Jurkat, Clone E6-1 (cell line): ENCODE data around the gene NTRK3.

Experiments used
- DNase-seq: peaks from one replicate; pipeline ENCODE4 v3.0.0-alpha.2; 2011; ENCODE audit warnings: low read depth, low spot score
- H3K4me3 ChIP-seq: 2 replicates; pipeline ENCODE4 v1.5.1; 2011; ENCODE audit warnings: mild to moderate bottlenecking, low read length, control low read depth, moderate library complexity

The NTRK3 gene

DNA sequence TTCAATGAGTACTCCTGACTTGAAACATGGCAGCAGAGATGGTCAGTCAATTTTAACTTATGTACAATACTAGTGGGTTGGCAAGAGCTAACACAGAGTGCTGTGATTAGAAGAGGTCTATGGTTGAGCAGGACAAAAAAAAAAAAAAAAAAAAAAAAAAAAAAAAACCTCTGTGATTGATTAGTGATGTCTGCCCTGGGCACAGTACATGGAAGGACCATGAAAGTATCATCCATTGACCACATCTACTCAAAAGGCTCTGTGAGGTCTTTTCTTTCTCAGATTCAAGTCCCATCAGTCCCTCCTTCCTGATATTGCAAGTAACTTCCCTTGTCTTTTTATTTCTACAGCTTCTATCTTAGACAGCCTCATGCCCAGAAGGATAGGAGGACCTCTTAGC, 59.6 kb downstream of the NTRK3 start:
- no peak overlapping the region for H3K4me3 ChIP-seq
- no peak for DNase-seq

- no peak for DNase-seq
- no peak overlapping the region for H3K4me3 ChIP-seq
These were observed 62.4 kb downstream of the NTRK3 start for GRCh38 chr15:88194162-88194561.

DNA sequence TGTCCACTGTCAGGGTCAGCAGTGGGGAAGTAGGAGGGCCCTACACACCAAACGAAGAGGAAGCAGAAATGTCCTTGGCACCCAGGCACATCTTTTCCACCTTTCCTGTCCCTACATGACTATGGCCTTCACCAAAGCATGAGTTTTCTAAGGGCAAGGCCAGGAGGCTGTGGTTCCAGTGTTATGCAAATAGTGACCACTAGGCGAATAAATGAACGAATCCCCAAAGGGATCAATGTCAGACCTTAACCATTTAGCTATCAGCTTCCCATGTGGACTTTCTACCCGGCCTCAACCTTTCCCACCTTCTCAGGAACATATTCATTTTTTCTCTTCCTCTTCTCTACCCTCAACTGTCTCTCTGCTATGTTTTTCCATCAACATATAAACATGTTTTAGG, 63.1 kb downstream of the NTRK3 start:
- DNase-seq = no peak

DNA sequence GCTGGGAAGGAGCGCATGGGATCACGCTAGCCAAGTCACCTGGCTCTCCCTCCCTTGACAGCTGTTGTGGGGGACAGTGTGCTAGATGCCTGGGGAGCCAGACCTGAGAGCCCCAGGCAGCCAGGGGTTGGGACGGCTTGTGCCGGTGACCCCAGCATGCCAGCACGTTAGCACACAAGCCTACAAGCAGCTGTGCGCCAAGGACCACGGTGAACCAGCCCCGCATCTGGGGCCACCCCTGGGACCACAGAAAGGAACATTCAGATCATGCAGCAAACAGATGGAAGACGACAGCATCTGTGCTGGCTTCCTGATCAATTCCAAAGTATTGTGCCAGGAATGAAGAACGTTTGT, 64.8 kb downstream of the NTRK3 start:
- H3K4me3 ChIP-seq = no peak overlapping the region
- no peak for DNase-seq

More for the DNA sequence above, 63.1 kb downstream of the NTRK3 start:
- H3K4me3 ChIP-seq = no peak overlapping the region

GRCh38 chr15:88190232-88190631, 66.3 kb downstream of the NTRK3 start:
- no peak for DNase-seq
- no peak overlapping the region for H3K4me3 ChIP-seq

GRCh38 chr15:88188300-88188699, 68.2 kb downstream of the NTRK3 start:
- no peak for DNase-seq
- H3K4me3 ChIP-seq = no peak overlapping the region

GRCh38 chr15:88187195-88187594, 69.3 kb downstream of the NTRK3 start:
- no peak for DNase-seq

DNA sequence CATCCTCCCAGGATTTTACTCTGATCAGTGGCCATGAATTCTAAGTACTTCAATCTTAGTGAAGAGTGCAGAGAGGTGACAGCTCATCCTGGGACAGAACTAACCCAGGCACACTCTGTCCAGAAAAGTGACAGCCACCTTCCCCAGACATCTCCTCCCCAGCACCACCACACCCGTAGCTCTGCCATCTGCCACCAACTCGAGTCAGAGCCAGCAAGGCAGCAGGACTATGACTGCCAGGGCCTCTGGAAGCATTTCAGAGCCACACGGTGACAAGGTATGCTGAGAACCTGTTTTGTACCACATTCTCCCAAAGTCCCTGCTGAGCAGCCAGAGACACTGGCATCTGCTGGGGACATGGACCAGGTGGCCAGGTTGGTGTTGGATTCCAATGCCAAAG, 71.0 kb downstream of the NTRK3 start:
- no peak overlapping the region for H3K4me3 ChIP-seq
- no peak for DNase-seq

More at GRCh38 chr15:88187195-88187594, 69.3 kb downstream of the NTRK3 start:
- no peak overlapping the region for H3K4me3 ChIP-seq

- DNase-seq = no peak
- no peak overlapping the region for H3K4me3 ChIP-seq
These were observed 74.9 kb downstream of the NTRK3 start for GRCh38 chr15:88181613-88182012.

DNA sequence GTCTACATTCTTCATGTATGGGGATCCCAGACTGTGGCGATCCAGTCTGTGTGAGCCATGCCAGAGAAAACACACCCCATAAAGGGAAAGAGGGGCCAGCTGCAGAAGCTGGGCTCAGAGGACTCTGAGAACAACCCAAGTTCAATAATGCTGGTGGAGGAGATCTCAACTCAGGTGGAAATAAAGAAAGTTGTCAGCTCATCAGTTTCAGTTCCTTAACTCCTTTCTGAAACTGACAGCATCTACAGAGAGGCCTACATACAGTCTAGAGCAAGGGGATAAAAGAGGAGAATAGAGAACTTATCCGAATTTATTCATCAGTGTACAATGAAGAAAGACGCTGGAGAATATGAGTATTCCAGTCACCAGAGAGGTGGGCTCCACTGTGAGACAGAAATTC, 77.0 kb downstream of the NTRK3 start:
- no peak for DNase-seq
- no peak overlapping the region for H3K4me3 ChIP-seq

- DNase-seq = no peak
These were observed 77.9 kb downstream of the NTRK3 start for GRCh38 chr15:88178631-88179030.

DNA sequence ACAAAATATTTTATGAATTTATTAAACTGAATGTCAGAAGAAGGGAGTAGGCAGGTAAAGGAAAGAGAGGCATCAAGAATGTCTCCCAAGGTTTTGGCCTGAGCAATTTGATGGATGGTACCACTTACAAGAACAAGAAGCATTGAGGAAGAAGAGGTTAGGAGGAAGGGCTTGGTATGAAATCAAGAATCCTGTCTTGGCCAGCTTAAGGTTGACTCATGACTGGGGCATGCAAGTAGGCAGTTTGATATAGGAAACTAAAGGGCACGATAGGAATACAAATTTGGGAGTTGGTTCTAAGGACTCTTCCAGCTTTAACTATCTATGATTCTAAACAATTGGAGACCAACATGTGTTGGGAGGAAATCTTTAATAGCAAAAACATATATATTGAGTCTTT, 79.1 kb downstream of the NTRK3 start:
- no peak overlapping the region for H3K4me3 ChIP-seq
- DNase-seq = no peak

More at GRCh38 chr15:88178631-88179030, 77.9 kb downstream of the NTRK3 start:
- no peak overlapping the region for H3K4me3 ChIP-seq

- no peak overlapping the region for H3K4me3 ChIP-seq
- no peak for DNase-seq
These were observed 82.0 kb downstream of the NTRK3 start for GRCh38 chr15:88174571-88174970.

DNA sequence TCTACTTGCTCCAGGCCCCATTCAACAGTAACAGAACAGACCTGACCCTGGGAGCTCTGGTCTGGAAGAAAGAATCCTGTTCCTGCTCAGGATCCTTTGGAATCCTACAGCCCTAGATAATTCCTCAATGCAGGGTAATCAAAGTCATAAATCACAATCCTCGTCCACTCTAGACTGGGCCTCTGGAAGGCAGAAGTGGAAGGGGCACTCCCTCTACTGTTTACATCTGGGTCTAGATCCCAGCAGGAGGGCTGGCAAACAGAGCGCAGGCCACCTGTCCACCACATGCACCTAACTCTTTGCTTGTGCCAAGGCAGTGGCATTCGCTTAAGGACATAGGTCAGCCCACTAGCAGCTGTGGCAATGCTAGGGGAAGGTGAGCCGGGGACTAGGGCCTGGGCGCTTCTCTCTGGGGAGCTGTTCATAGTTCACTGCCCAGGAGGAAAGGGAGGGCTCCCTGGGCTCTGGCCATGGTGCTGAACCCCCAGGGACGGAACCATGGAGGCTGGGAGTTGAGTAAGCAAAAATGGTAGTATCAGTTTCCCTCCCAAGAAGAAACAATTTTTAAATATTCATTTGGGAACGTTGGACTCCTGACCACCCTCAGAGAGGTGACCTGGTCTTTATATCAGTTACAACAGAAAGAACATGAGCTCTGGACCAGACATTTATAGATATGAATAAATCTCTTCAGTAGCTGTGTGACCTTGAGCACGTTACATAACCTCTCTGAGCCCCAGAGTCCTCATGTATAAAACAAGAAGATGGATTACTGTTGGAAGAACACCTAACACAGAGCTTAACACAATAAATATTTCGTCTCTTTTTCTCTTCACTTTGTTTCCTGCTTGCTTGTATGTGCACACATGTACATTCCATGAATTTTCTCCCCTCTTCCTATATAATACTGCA, 90.2 kb downstream of the NTRK3 start:
- no peak overlapping the region for H3K4me3 ChIP-seq
- peak; percentile 8 for DNase-seq

DNA sequence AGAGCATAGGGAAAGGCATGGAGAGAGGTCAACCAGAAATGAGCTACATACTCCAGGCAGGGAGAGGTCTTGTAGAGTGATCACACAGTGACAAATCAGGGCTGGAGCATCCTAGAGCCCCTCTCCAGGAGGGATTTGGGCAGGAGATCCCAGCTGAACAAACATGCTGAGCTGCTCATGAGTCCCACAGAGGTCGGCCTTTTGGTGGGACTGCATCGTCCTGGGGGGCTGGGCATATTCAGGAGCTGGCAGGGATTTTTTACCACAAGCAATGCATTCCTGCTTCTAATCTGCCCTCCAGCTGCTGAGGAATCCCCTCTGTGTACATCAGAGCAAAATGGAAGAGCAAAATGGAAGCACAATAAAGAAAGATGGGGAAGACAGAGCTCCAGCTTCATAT, 94.9 kb downstream of the NTRK3 start:
- H3K4me3 ChIP-seq = no peak overlapping the region
- no peak for DNase-seq

DNA sequence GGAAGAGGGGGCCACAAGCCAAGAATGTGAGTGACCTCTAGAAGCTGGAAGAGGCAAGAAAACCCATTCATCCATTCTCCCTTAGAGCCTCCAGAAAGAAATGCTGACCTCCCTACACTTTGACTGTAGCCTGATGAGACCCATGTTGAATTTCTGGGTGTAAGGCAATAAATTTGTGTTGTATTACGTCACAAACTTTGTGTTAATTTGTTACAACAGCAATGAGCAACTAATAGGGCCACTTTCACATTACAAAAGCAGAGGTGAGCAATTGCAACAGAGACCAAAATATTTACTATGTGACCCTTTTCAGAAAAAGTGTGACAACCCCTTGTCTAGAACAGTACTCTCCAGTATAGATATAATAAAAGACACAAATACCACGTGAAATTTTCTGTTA, 101.2 kb downstream of the NTRK3 start:
- H3K4me3 ChIP-seq = no peak overlapping the region
- DNase-seq = no peak

GRCh38 chr15:88152672-88153071, 103.9 kb downstream of the NTRK3 start:
- DNase-seq = no peak

GRCh38 chr15:88147760-88148159, 108.8 kb downstream of the NTRK3 start:
- no peak overlapping the region for H3K4me3 ChIP-seq
- DNase-seq = no peak

More at GRCh38 chr15:88152672-88153071, 103.9 kb downstream of the NTRK3 start:
- no peak overlapping the region for H3K4me3 ChIP-seq

GRCh38 chr15:88144921-88145653, 111.5 kb downstream of the NTRK3 start:
- no peak for DNase-seq
- no peak overlapping the region for H3K4me3 ChIP-seq

GRCh38 chr15:88142121-88142520, 114.4 kb downstream of the NTRK3 start:
- no peak overlapping the region for H3K4me3 ChIP-seq
- DNase-seq = no peak
